Left forelimb (tissue), 1 donor: Measurements from ENCODE around the gene TMEM161B.
"Not testable (repeated sequence)": the region's sequence is repeated elsewhere in the genome, so short reads cannot be mapped to it uniquely, and the experiment has no call there.

Experiments
- DNase-seq: peaks from one replicate; pipeline ENCODE4 v3.0.0-alpha.2; 2018; ENCODE audit warnings: low spot score

Gene TMEM161B

DNA sequence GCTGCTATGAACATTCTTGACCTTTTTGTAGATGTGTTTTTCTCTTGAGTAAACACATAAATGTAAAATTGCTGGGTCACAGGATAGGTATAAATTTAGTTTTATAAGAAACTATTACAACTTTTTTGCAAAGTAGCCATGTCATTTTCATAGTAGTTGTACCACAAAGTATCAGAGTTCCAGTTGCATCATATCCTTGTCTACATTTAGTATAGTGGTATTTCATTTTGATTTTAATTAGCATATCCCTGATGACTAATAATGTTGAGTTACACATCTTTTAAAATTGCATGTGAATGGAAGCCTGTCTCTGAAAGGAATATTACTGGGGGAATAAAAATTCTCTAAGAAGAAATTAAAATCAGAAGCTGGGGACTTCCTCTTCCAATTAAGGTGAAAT lies 85.4 kb downstream of the TMEM161B start:
- no peak for DNase-seq

DNA sequence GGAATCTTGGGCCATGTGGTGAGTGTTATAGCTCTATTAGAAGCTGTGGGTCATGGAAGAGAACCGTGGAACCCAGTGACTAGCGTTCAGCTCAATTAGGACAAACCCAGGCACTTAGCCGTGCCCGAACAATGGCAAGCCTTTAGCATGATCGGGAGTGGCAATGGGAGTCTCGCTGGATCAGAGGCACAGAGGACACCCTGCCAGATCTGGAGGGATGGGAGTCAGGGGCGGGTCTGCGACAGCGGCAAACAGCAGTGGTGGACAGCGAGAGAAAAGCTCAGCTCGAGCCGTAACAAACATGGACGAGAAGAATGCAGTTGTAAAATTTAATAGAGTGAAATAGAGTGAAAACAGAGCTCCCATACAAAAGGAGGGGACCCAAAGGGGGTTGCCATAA lies 91.2 kb downstream of the TMEM161B start:
- DNase-seq: not testable (repeated sequence)

DNA sequence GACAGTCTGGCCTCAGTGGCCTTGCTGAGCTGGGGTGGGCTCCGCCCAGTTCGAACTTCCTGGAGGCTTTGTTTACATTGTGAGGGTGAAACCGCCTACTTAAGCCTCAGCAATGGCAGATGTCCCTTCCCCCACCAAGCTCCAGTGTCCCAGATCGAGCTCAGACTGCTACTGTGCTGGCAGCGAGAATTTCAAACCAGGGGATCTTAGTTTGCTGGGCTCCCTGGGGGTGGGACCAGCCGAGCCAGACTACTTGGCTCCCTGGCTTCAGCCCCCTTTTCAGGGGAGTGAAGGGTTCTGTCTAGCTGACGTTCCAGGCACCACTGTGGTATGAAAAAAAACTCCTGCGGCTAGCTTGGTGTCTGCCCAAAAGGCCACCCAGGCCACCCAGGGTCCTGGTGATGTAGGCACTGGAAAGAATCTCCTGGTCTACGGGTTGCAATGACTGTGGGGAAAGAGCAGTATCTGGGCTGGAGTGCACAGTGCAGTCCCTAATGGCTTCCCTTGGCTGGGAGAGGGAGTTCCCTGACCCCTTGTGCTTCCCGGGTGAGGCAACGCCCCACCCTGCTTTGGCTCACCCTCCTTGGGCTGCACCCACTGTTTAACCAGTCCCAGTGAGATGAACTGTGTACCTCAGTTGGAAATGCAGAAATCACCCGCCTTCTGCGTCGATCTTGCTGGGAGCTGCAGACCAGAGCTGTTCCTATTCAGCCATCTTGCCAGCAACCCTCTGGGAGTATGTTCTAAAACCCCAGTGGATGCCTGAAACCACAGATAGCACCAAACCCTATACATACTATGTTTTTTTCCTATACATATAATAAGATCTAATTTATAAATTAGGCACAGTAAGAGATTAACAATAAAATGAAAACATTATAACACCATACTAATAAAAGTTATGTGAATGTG lies 95.5 kb downstream of the TMEM161B start:
- no peak for DNase-seq

DNA sequence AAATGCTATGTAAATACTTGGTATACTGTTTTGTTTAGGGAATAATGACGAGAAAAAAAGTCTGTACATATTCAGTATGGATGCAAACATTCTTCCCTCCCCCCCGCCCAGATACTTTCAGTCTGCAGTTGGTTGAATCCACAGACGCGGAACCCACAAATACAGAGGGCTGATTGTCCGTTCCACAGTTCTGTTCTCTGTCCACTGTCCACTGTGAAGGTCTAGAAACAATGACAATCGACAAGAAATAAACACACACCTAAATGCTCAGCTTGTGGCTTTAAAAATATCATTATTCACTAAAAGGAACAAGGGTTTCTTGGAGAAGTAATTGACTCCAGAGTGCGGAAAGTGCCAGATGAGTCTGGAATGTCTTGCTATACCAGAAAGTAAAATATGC lies 109.1 kb downstream of the TMEM161B start:
- DNase-seq: no peak

DNA sequence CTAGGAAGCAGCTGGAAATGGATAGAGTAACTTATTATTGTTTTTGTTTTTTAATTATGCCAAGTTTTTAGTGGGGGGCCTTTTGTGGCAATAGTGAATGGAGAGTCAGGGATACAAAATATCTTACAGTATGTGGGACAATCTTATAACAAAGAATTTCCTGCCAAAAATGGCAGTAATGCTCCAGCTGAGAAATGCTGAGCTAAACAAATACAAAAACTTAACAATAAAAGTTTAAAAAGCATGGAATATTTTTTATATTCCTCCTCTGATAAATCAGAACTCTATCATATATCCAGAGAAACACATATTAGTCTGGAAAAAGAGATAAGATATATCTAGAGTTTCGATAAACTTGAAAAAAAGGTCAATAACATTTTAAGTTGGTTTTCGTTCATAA lies 110.6 kb downstream of the TMEM161B start:
- DNase-seq: no peak

DNA sequence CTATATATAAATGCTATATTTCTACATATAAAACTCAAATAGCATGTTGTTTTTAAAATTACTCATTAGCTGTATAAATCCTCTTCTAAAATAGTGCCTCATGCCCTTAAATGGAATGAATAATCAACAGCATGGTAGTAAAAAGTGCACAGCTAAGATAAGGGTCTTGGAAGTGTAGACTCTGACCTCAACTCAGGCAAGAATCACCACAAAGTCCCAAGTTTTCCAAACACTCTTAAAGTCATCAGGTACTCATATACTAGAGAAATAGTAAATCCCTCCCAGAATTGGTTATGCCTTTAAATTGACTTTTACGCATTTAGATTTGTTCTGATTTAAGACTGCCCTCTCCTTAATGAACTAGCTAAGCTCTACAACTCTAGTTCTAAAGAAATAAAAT lies 113.8 kb downstream of the TMEM161B start:
- DNase-seq: no peak

DNA sequence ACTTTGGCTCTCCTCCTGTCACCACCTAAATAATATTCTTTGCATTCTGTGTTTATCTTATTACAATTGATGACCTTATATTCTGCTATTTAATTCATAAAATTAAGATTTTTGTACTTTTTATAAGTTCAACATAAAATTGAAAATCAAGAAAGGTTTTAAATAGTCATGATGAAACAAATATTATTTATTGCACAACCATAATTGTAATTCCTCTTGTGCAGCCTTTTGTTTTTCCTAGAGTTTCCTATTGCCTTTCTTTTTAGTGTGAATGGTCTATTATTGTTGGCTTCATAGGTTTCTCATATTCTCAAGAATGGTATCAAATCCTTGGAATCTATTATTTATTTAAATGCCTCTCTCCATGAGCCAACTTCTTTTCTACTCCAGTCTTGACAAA lies 117.9 kb downstream of the TMEM161B start:
- no peak for DNase-seq

DNA sequence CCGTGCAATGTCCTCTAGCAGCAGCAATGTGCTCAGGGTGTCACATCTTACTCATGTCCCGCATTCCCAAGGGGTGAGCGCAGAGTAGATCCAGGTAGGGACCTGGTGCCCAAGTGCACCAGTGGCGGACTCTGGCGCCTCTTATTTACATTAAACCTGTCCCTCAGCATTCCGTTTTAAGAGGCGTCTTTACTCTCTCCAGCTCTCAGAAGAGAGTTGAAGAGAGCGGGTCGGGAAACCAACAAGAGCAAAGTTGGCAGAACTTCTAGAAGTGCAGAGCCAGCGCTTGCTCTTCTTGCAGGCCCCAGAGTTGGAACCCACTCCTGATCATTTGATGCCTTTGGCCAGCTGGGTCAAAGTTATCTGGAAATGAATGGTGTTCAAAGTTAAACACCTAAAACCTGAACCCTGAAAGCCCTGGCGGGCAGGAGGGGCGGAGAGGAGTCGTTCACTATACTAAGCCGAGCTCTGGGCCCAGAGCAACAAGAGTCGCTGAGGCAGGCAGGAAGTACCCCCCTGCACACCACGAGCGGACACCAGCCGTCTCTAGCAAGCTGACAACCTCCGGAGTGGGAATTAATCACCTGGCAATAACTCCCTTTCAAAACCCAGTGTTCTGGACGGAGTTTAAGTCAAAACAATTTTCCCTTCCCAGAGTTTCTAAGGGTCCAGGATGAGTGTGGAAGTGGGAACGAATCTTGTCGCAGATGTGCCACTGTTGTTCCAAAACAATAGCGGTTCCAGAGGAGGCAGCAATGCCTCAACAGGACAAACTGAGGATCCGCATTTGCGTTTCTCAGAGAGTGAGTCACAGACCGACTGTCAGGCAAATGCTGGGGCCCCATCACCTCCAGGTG lies 122.8 kb downstream of the TMEM161B start:
- no peak for DNase-seq

DNA sequence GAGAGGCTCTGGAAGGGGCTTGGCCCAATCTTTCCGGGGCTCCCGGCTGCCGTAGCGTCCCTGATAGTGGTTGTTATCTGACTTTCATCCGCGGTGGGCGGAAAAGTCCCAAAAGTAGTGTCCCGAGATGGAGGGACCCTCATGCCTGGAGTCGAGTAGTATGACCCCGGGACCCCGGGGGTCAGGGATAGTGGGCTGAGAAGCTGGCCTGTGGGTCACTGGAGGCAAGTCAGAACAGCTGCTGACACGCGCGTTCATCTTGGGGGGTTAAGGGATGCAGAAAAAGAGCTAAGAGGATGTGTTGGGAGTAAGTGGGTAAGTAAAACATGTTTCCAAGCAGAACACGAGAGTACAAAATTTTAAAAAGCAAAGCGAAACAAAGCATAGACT lies 123.4 kb downstream of the TMEM161B start:
- no peak for DNase-seq
